ENCODE measurements around the gene ZNF750.

- TF ChIP-seq CTCF (IDR thresholded peaks at IDR 0.05; ENCODE audit: low read depth, low read length) (no peak), EZH2phosphoT487 (IDR thresholded peaks at IDR 0.05; ENCODE audit: low read depth) (no peak)
Measured at GRCh38 chr17:82840431-82840831, 609 bp upstream of the ZNF750 start.
